Measurements from ENCODE around the gene PNN. TPM values are rescaled to one million over a fixed set of nuclear protein-coding genes. Genes with fewer than 3 reads are reported as not detected.
"Not testable (repeated sequence)": the region's sequence is repeated elsewhere in the genome, so short reads cannot be mapped to it uniquely, and the experiment has no call there.

Gene PNN
- total RNA-seq, 2 experiments from 2014 or later, result 108 to 111 TPM

DNA sequence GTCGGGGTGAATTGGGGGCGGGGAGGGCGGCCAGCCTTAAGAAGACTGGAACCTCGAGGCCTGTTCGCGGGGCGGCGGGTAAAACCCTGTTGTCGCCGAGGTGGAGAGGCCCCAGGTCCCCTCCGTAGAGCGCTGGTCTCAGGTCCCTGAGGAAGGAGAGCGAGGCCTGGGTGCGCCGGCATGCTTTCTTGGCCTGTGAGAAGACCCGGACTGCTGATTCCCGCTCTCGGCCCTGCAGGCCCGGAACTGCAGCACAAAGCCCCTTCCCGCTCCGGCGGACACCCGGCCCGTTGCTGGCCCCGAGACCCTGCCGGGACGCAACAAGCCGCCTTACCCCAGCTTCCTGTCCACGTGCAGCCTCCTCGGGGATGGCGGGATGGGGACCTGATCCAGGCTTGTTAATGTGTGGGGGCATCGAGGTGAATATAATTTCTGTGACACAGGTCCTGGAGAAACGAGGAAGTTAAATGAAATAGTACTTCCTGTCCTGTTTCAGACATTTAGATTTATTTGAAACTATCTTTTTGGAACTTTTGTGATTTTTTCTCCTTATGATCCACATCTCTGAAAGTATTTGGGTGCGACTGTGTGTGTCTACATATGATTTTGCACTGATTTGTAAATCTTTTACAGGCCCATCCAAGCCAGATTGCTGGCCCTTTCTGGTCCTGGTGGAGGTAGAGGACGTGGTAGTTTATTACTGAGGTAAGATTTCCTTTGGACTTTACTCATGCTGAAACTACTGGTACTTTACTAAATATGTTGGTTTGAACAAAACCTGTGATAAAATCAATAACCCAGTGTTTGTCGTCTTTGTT is 600 bp downstream of the PNN start:
- DNase-seq, result peak; percentile 56
- Mint-ChIP-seq H3K27me3 (no peaks in the 10 kb centered on the region), H3K27ac (peak overlapping the region; percentile 97), H3K9me3 (no peaks in the 10 kb centered on the region), H3K36me3 (peaks cover 41% of the 10 kb centered on the region), H3K4me3 (peak overlapping the region; percentile 95), H3K4me1 (peaks cover 37% of the 10 kb centered on the region)

DNA sequence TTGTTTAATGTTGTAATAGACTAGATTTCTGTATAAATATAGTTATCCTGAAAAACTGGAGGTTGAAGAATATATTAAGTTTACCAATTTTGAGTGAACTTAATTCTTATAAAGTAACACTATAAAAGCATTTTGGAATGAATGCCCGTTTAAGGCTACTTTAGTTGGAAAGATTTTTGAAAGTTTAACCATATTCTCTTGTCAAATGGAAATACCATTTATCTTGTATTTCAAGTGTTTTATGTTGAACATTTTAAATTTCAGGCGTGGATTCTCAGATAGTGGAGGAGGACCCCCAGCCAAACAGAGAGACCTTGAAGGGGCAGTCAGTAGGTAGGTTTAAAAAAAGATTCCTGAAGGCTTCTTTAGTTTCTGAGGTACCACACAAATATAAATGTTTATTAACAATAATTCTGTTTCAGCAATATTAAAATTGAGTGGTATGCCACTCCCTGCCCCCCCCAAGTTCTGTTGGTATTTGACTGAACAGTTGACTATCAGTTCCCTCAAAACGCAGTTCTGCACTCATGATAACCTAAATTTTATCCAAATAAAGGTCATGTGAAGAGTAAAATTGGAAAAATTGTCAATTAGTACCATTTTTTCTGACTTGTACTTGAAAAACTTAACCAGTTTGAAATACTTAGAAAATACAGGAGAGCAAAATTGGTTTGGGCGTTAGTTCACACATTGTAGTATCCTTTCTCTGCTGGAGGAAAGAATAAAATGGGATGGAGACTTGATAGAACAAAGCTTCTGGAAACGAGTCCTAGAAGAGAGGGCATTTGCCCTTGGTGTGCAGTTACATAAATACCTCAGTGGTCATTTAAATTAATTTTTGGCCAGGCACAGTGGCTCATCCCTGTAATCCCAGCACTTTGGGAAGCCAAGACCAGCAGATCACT is 1.5 kb downstream of the PNN start:
- DNase-seq, result no peak
- Mint-ChIP-seq H3K4me3 (peak overlapping the region; percentile 95), H3K27ac (peak overlapping the region; percentile 97), H3K4me1 (peaks cover 33% of the 10 kb centered on the region), H3K27me3 (no peaks in the 10 kb centered on the region), H3K9me3 (no peaks in the 10 kb centered on the region), H3K36me3 (peaks cover 41% of the 10 kb centered on the region)

DNA sequence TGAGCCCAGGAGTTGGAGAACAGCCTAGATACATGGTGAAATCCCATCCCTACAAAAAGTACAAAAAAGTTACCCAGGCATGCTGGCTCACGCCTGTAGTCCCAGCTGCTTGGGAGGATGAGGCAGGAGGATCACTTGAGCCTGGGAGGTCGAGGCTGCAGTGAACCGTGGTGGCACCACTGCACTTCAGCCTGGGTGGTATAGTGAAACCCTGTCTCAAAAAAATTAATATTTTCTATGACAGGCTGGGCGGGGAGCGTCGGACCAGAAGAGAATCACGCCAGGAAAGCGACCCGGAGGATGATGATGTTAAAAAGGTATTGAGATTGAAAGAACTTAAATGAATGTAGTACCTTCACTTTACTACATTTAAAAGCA is 2.1 kb downstream of the PNN start:
- Mint-ChIP-seq H3K27me3 (no peaks in the 10 kb centered on the region), H3K9me3 (no peaks in the 10 kb centered on the region), H3K4me3 (peak overlapping the region; percentile 95), H3K36me3 (peaks cover 41% of the 10 kb centered on the region), H3K27ac (peak overlapping the region; percentile 83), H3K4me1 (peaks cover 30% of the 10 kb centered on the region)
- no peak for DNase-seq

DNA sequence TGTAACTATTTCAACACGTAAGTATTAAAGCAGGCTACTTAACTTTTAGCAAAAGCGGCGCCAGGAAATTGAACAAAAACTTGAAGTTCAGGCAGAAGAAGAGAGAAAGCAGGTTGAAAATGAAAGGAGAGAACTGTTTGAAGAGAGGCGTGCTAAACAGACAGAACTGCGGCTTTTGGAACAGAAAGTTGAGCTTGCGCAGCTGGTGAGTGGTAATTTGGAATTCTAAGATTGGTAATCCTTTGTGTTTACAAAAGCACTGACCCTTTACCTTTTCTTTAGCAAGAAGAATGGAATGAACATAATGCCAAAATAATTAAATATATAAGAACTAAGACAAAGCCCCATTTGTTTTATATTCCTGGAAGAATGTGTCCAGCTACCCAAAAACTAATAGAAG is 4.0 kb downstream of the PNN start:
- DNase-seq, result no peak
- Mint-ChIP-seq H3K9me3 (no peaks in the 10 kb centered on the region), H3K27ac (peak overlapping the region; percentile 13), H3K36me3 (peaks cover 53% of the 10 kb centered on the region), H3K4me1 (peaks cover 27% of the 10 kb centered on the region), H3K27me3 (no peaks in the 10 kb centered on the region), H3K4me3 (peak overlapping the region; percentile 47)

DNA sequence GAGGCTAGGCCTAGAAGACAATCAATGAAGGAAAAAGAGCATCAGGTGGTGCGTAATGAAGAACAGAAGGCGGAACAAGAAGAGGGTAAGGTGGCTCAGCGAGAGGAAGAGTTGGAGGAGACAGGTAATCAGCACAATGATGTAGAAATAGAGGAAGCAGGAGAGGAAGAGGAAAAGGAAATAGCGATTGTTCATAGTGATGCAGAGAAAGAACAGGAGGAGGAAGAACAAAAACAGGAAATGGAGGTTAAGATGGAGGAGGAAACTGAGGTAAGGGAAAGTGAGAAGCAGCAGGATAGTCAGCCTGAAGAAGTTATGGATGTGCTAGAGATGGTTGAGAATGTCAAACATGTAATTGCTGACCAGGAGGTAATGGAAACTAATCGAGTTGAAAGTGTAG is 5.5 kb downstream of the PNN start:
- Mint-ChIP-seq H3K36me3 (peaks cover 59% of the 10 kb centered on the region), H3K9me3 (no peaks in the 10 kb centered on the region), H3K27ac (no peak overlapping the region), H3K4me3 (no peak overlapping the region), H3K27me3 (no peaks in the 10 kb centered on the region), H3K4me1 (peaks cover 21% of the 10 kb centered on the region)
- no peak for DNase-seq

DNA sequence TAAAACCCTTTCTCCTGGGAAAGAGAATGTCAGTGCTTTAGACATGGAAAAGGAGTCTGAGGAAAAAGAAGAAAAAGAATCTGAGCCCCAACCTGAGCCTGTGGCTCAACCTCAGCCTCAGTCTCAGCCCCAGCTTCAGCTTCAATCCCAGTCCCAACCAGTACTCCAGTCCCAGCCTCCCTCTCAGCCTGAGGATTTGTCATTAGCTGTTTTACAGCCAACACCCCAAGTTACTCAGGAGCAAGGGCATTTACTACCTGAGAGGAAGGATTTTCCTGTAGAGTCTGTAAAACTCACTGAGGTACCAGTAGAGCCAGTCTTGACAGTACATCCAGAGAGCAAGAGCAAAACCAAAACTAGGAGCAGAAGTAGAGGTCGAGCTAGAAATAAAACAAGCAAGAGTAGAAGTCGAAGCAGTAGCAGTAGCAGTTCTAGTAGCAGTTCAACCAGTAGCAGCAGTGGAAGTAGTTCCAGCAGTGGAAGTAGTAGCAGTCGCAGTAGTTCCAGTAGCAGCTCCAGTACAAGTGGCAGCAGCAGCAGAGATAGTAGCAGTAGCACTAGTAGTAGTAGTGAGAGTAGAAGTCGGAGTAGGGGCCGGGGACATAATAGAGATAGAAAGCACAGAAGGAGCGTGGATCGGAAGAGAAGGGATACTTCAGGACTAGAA is 6.1 kb downstream of the PNN start:
- Mint-ChIP-seq H3K4me3 (no peak overlapping the region), H3K9me3 (no peaks in the 10 kb centered on the region), H3K27ac (no peak overlapping the region), H3K27me3 (no peaks in the 10 kb centered on the region), H3K4me1 (peaks cover 21% of the 10 kb centered on the region), H3K36me3 (peaks cover 53% of the 10 kb centered on the region)
- DNase-seq, result no peak

DNA sequence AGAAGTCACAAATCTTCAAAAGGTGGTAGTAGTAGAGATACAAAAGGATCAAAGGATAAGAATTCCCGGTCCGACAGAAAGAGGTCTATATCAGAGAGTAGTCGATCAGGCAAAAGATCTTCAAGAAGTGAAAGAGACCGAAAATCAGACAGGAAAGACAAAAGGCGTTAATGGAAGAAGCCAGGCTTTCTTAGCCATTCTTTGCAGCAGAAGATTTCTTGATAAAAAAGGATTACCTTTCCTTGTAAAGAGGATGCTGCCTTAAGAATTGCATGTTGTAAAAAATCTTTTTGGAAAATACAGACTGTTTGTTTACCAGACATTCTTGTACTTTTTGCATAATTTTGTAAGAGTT is 6.6 kb downstream of the PNN start:
- DNase-seq, result no peak
- Mint-ChIP-seq H3K9me3 (no peaks in the 10 kb centered on the region), H3K4me3 (no peak overlapping the region), H3K27me3 (no peaks in the 10 kb centered on the region), H3K36me3 (peaks cover 52% of the 10 kb centered on the region), H3K27ac (no peak overlapping the region), H3K4me1 (peaks cover 22% of the 10 kb centered on the region)

DNA sequence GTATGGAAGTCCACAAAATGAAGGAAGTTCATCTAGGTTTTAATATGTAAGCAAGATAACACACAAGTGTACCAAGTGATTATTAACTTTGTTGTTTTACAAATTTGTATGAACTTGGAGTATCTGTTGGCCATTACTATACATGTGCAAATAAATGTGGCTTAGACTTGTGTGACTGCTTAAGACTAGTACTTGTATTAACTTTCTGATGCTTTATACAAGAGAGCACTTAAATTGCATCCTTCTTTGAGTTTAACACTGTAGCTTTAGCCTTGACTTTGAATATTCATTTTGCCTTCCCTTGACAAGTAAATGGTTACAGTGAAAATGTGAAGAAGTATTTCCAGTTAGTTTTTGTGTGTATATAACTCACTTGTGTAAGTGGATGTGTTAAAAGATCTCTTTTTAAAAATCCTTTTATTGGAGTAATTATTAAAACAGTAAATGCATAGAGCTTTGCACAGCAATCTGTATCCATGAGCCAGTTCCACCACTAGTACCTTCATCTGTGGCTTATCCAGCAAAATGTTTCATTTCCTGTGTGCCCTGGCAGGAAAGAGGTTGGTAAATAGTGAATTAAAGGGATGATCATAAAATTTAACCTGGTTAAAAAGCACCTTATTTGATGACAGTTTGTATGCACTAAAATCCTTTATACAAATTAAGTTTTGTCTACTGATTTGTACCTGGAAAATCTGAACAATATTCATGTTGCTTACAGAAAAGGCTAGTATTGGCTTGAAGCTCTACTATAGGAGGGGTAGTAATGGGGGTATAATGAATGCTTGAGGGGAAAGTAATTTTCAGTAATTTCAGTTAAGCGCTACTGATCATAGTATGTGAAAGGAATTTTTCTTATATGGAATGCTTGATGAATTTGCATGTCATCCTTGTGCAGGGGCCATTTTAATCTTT is 8.0 kb downstream of the PNN start:
- no peak for DNase-seq
- no peak overlapping the region for H3K27ac Mint-ChIP-seq
- peaks cover 48% of the 10 kb centered on the region for H3K36me3 Mint-ChIP-seq
- H3K4me1 Mint-ChIP-seq, result peaks cover 17% of the 10 kb centered on the region
- no peaks in the 10 kb centered on the region for H3K9me3 Mint-ChIP-seq
- no peak overlapping the region for H3K4me3 Mint-ChIP-seq
- no peaks in the 10 kb centered on the region for H3K27me3 Mint-ChIP-seq

DNA sequence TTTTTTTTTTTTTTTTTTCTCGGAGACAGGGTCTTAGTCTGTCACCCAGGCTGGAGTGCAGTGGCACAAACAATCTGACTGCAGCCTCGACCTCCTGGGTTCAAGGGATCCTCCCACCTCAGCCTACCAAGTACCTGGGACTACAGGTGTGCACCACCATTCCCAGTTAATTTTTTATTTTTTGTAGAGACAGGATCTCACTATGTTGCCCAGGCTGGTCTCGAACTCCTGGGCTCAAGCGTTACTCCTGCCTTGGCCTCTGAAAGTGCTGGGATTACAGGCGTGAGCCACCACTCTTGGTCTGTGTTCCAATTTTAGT is 8.6 kb downstream of the PNN start:
- H3K4me3 Mint-ChIP-seq, DNase-seq, H3K9me3 Mint-ChIP-seq, H3K27ac Mint-ChIP-seq, H3K27me3 Mint-ChIP-seq: not testable (repeated sequence)
- Mint-ChIP-seq H3K4me1 (peaks cover 21% of the 10 kb centered on the region), H3K36me3 (peaks cover 47% of the 10 kb centered on the region)

DNA sequence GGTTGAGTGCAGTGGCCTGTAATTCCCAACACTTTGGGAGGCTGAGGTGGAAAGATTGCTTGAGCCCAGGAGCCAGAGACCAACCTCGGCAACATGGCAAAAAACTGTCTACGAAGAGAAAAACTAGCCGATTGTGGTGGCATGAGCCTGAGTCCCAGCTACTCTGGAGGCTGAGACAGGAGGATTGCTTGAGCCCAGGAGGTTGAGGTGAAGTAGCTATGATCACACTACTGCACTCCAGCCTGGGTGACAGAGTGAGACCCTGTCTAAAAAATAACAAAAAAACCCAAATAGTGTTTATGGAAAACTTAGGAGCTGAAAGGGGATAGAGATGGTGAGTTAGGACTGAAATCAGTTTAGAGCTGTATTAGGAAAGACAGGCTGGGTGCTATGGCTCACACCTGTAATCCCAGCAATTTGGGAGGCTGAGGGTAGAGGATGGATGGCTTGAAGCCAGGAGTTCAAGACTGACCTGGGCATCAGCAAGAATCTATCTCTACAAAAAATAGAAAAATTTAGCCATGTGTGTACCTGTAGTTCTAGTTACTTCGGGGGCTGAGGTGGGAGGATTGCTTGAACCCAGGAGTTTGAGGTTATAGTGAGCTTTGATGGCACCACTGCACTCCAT is 9.7 kb downstream of the PNN start:
- Mint-ChIP-seq H3K36me3 (peaks cover 39% of the 10 kb centered on the region), H3K27me3 (no peaks in the 10 kb centered on the region), H3K4me1 (peaks cover 13% of the 10 kb centered on the region), H3K9me3 (no peaks in the 10 kb centered on the region), H3K4me3 (no peak overlapping the region), H3K27ac (peak overlapping the region; percentile 57)
- DNase-seq, result no peak

DNA sequence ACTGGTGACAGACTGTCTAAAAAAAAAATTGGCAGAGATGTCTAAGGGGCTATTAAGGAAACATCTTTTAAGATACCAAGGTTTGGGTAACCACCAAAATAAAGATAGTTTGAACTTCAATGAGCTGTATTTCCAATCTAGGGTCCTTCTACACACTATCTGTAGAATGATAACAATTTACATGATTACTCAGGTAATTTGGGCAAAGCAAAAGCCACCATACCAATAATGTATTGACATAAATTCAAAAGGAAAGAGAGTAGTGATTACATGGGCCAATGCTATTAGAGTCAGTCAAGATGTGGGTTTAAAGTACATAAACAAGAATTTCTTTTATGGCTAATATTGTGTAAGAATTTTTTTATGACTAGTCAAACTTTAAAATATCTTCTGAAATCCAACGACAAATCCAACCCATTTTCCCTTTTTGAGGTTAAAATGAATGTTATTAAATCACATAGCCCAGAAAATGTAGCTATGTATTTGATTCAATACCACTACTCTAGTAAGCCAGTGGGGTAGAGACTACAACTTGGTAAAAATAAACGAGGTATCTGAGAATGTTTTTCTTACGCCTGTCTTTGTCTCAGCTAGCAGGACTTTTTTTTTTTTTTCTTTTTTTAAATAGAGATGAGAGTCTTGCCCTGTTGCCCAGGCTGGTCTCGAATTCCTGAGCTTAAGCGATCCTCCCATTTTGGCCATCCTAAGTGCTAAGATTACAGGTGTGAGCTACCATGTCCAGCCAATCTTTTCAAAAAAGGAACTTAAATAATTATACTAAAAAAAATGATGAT is 10.4 kb downstream of the PNN start:
- peaks cover 37% of the 10 kb centered on the region for H3K36me3 Mint-ChIP-seq
- H3K4me3 Mint-ChIP-seq, result no peak overlapping the region
- peak overlapping the region; percentile 47 for H3K27ac Mint-ChIP-seq
- peaks cover 13% of the 10 kb centered on the region for H3K4me1 Mint-ChIP-seq
- no peaks in the 10 kb centered on the region for H3K9me3 Mint-ChIP-seq
- H3K27me3 Mint-ChIP-seq, result no peaks in the 10 kb centered on the region
- DNase-seq, result no peak

DNA sequence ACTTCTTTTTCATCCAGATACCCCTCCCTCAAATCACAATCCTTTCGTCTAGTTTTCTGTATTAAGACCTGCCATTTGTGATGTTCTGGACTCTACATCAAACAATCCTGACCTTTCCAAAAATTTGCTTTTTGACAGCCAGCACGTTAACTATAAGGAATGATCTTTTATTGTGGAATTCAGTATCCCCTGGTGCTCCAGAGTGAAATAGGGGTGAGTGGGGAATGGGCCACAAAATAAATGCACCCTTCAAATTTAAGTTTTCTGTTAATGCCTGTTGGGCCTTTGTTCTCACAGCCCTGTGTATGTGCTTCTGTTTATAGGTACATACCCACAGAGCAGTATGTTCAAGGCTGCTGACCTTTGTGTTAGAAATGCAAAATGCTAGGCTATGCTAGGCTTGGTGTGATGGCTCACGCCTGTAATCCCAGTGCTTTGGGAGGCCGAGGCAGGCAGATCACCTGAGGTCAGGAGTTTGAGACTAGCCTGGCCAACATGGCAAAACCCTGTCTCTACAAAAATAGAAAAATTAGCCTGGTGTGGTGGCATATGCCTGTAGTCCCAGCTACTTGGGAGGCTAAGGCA is 12.0 kb downstream of the PNN start:
- peaks cover 37% of the 10 kb centered on the region for H3K36me3 Mint-ChIP-seq
- no peak for DNase-seq
- peaks cover 13% of the 10 kb centered on the region for H3K4me1 Mint-ChIP-seq
- no peaks in the 10 kb centered on the region for H3K9me3 Mint-ChIP-seq
- no peak overlapping the region for H3K4me3 Mint-ChIP-seq
- no peak overlapping the region for H3K27ac Mint-ChIP-seq
- H3K27me3 Mint-ChIP-seq, result no peaks in the 10 kb centered on the region
